Aorta (tissue), 4 donors: ENCODE measurements around the gene SCGB2B2. TPM values are rescaled to one million over a fixed set of nuclear protein-coding genes. Genes with fewer than 3 reads are reported as not detected.

ENCODE experiments used
- polyA plus RNA-seq, 2 donors: library from polyadenylated mRNA; stranded (reverse); fragments of 200-250 nt; gene quantifications; one replicate each; pipeline ENCODE4 v1.2.3, GENCODE V29; 2013
- total RNA-seq, 2 donors: library from RNA; stranded (reverse); fragmentation: NEBNext Ultra II Directional; extraction: Animal tissue kit (Norgen Biotek cat#: 25700); gene quantifications; one replicate each; pipeline ENCODE4 v1.2.1, GENCODE V29; 2021
- donor health status: healthy with polysubstance abuse.
- donor health status: Bipolar disorder and iron deficiency.
- donor health status: DM: no; HTN: no; CAD: no.
- donor health status: DM: yes; HTN: yes; CAD: no.

Gene SCGB2B2
- total and polyA plus RNA-seq, 4 donors = 0.75 to 2.2 TPM; not detected in 2

Other genes starting within 250 kb of the SCGB2B2 start
- 100 to 1,000 TPM in 1 of 2 donors, 10 to 100 TPM in 1; 87.3 to 152 TPM for gene UBA2, start 248.8 kb downstream of the SCGB2B2 start, total RNA-seq
- gene UBA2, start 248.8 kb downstream of the SCGB2B2 start, polyA plus RNA-seq = 100 to 1,000 TPM; 114 to 134 TPM
- gene WTIP, start 195.4 kb downstream of the SCGB2B2 start, total RNA-seq = 10 to 100 TPM; 74.0 to 89.3 TPM
- gene WTIP, start 195.4 kb downstream of the SCGB2B2 start, polyA plus RNA-seq = 10 to 100 TPM; 52.0 to 73.4 TPM
- gene ZNF302, start 519 bp upstream of the SCGB2B2 start, total RNA-seq = 10 to 100 TPM; 20.5 to 37.3 TPM
- 10 to 100 TPM; 20.0 to 23.8 TPM for gene ZNF302, start 519 bp upstream of the SCGB2B2 start, polyA plus RNA-seq
- 10 to 100 TPM; 10.7 to 12.7 TPM for gene ZNF181, start 57.1 kb upstream of the SCGB2B2 start, total RNA-seq
- 10 to 100 TPM in 1 of 2 donors, 1 to 10 TPM in 1; 3.5 to 19.9 TPM for gene ZNF181, start 57.1 kb upstream of the SCGB2B2 start, polyA plus RNA-seq
- 1 to 10 TPM; 4.4 to 7.8 TPM for gene ZNF599, start 96.1 kb upstream of the SCGB2B2 start, total RNA-seq
- gene ZNF599, start 96.1 kb upstream of the SCGB2B2 start, polyA plus RNA-seq = 1 to 10 TPM; 2.3 to 7.9 TPM
- gene ZNF30, start 249.7 kb upstream of the SCGB2B2 start, total RNA-seq = 1 to 10 TPM; 1.9 to 3.1 TPM
- gene ZNF30, start 249.7 kb upstream of the SCGB2B2 start, polyA plus RNA-seq = 10 to 100 TPM in 1 of 2 donors, 1 to 10 TPM in 1; 2.6 to 10.9 TPM